Measurements from ENCODE around the gene G0S2. TPM values are rescaled to one million over a fixed set of nuclear protein-coding genes. Genes with fewer than 3 reads are reported as not detected.

G0S2 gene
- total and polyA plus RNA-seq, 10 of the 15 experiments (the other 5 are each of a cell fraction or from before 2014, with no cell fraction given): 0.07 to 0.51 (median 0.23) TPM

DNA sequence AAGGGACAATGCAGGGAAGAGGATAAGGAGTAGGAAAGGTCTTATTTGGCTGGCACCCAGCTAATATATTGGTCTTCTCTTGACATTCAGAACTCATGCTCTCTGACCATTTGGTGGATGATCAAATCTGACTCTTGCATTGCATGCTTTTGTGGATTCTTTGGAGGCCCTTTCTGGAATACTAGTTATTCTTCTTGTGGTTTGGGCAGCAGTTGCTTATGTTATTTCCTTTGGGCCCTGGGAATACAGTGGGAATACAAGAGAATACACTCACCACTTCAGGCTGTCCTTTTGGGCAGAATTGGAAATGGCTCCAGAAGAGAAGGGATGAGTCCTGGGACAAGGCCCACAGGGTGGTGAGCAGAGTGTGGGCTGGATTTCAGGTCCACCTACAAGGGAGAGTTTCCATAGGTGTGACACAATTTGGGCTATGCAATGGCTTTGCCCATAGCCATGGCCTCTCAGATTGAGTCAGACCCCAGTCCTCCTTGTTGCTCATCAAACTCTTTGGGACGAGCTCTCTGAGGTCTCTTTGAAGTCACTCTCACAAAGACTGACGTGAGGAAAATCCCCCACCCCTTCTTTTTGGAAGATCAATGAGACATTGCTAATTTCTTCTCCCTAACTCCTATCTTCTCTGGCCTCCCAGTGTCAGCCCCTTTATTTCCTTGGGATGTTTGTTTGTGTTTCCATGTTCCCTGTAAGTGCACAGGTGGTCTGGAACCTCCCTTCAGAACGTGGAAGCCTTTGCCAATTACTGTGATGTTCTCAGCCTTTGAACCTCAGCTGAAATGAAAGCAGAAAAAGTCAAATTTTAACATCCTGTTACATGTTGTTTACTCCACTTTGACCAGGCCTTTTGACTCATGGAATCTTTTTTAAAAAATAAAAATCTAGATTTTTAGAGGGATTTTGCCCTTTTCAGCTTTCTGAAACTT lies 48.8 kb downstream of the G0S2 start (continued):
- TF ChIP-seq, protein P1, sequence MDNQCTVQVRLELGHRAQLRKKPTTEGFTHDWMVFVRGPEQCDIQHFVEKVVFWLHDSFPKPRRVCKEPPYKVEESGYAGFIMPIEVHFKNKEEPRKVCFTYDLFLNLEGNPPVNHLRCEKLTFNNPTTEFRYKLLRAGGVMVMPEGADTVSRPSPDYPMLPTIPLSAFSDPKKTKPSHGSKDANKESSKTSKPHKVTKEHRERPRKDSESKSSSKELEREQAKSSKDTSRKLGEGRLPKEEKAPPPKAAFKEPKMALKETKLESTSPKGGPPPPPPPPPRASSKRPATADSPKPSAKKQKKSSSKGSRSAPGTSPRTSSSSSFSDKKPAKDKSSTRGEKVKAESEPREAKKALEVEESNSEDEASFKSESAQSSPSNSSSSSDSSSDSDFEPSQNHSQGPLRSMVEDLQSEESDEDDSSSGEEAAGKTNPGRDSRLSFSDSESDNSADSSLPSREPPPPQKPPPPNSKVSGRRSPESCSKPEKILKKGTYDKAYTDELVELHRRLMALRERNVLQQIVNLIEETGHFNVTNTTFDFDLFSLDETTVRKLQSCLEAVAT (IDR thresholded peaks at IDR 0.05): no peak
- 0 out of 2 replicates have a peak, but pooled peaks have one; percentile 7 for TF ChIP-seq MEF2A (IDR thresholded peaks at IDR 0.05; ENCODE audit: insufficient read depth, low read depth, low read length)
- TF ChIP-seq DPF2 (IDR thresholded peaks at IDR 0.05): peak; percentile 40; the same call in 1 of the 2 replicates
- no peak for TF ChIP-seq POU2F2 (IDR thresholded peaks at IDR 0.05; ENCODE audit: borderline replicate concordance, low read depth, low read length)
- peak; percentile 87 for TF ChIP-seq IKZF1 (conservative IDR thresholded peaks at IDR 0.05)
- TF ChIP-seq, protein P2, sequence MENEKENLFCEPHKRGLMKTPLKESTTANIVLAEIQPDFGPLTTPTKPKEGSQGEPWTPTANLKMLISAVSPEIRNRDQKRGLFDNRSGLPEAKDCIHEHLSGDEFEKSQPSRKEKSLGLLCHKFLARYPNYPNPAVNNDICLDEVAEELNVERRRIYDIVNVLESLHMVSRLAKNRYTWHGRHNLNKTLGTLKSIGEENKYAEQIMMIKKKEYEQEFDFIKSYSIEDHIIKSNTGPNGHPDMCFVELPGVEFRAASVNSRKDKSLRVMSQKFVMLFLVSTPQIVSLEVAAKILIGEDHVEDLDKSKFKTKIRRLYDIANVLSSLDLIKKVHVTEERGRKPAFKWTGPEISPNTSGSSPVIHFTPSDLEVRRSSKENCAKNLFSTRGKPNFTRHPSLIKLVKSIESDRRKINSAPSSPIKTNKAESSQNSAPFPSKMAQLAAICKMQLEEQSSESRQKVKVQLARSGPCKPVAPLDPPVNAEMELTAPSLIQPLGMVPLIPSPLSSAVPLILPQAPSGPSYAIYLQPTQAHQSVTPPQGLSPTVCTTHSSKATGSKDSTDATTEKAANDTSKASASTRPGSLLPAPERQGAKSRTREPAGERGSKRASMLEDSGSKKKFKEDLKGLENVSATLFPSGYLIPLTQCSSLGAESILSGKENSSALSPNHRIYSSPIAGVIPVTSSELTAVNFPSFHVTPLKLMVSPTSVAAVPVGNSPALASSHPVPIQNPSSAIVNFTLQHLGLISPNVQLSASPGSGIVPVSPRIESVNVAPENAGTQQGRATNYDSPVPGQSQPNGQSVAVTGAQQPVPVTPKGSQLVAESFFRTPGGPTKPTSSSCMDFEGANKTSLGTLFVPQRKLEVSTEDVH (IDR thresholded peaks at IDR 0.05; ENCODE audit: low read depth, partially characterized antibody): no peak
- no peak for TF ChIP-seq BHLHE40 (IDR thresholded peaks at IDR 0.05; ENCODE audit: borderline replicate concordance in 1 of 2, low read depth in 2 of 2, low read length in 1 of 2)
- TF ChIP-seq, protein P3, sequence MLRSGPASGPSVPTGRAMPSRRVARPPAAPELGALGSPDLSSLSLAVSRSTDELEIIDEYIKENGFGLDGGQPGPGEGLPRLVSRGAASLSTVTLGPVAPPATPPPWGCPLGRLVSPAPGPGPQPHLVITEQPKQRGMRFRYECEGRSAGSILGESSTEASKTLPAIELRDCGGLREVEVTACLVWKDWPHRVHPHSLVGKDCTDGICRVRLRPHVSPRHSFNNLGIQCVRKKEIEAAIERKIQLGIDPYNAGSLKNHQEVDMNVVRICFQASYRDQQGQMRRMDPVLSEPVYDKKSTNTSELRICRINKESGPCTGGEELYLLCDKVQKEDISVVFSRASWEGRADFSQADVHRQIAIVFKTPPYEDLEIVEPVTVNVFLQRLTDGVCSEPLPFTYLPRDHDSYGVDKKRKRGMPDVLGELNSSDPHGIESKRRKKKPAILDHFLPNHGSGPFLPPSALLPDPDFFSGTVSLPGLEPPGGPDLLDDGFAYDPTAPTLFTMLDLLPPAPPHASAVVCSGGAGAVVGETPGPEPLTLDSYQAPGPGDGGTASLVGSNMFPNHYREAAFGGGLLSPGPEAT (IDR thresholded peaks at IDR 0.05; ENCODE audit: low read depth): peak; percentile 35; the same call in 1 of the 2 replicates
- TF ChIP-seq, protein P4, sequence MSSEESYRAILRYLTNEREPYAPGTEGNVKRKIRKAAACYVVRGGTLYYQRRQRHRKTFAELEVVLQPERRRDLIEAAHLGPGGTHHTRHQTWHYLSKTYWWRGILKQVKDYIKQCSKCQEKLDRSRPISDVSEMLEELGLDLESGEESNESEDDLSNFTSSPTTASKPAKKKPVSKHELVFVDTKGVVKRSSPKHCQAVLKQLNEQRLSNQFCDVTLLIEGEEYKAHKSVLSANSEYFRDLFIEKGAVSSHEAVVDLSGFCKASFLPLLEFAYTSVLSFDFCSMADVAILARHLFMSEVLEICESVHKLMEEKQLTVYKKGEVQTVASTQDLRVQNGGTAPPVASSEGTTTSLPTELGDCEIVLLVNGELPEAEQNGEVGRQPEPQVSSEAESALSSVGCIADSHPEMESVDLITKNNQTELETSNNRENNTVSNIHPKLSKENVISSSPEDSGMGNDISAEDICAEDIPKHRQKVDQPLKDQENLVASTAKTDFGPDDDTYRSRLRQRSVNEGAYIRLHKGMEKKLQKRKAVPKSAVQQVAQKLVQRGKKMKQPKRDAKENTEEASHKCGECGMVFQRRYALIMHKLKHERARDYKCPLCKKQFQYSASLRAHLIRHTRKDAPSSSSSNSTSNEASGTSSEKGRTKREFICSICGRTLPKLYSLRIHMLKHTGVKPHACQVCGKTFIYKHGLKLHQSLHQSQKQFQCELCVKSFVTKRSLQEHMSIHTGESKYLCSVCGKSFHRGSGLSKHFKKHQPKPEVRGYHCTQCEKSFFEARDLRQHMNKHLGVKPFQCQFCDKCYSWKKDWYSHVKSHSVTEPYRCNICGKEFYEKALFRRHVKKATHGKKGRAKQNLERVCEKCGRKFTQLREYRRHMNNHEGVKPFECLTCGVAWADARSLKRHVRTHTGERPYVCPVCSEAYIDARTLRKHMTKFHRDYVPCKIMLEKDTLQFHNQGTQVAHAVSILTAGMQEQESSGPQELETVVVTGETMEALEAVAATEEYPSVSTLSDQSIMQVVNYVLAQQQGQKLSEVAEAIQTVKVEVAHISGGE (CRISPR knock-in tag; IDR thresholded peaks at IDR 0.05): no peak
- TF ChIP-seq, protein P5, sequence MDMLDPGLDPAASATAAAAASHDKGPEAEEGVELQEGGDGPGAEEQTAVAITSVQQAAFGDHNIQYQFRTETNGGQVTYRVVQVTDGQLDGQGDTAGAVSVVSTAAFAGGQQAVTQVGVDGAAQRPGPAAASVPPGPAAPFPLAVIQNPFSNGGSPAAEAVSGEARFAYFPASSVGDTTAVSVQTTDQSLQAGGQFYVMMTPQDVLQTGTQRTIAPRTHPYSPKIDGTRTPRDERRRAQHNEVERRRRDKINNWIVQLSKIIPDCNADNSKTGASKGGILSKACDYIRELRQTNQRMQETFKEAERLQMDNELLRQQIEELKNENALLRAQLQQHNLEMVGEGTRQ (IDR thresholded peaks at IDR 0.05; ENCODE audit: borderline replicate concordance, low read depth, low read length): no peak
- TF ChIP-seq CREB1 (IDR thresholded peaks at IDR 0.05; ENCODE audit: low read depth): peak; percentile 64
- TF ChIP-seq YY1 (IDR thresholded peaks at IDR 0.05; ENCODE audit: low read depth, low read length): no peak
- no peak for TF ChIP-seq ZNF274 (IDR thresholded peaks at IDR 0.05; ENCODE audit: insufficient read depth, insufficient read length)
- peak; percentile 70 to 72 for TF ChIP-seq IKZF2 (IDR thresholded peaks at IDR 0.05)
- no peak for TF ChIP-seq GABPA (IDR thresholded peaks at IDR 0.05; ENCODE audit: low read depth)
- no peak for TF ChIP-seq RAD21 (IDR thresholded peaks at IDR 0.05; ENCODE audit: insufficient read depth, low read depth, low read length)
- no peak for TF ChIP-seq RBBP5 (conservative IDR thresholded peaks at IDR 0.05)
- no peak for TF ChIP-seq FOS (IDR thresholded peaks at IDR 0.05; ENCODE audit: borderline replicate concordance, extremely low read depth, insufficient read length)

Measured in GM12878 (cell line).